IPS-15b (cell line): ENCODE results near the gene MOGAT1.
"Not testable (repeated sequence)": the region's sequence is repeated elsewhere in the genome, so short reads cannot be mapped to it uniquely, and the experiment has no call there.

Experiments
- H3K27me3 ChIP-seq: one replicate; pipeline ENCODE4 v1.6.1; 2013; ENCODE audit warnings: low read length; ENCODE audit not compliant: control insufficient read depth, insufficient read depth
- H3K36me3 ChIP-seq: one replicate; pipeline ENCODE4 v1.6.1; 2013; ENCODE audit warnings: low read length; ENCODE audit not compliant: control insufficient read depth, insufficient read depth
- H3K4me1 ChIP-seq: one replicate; pipeline ENCODE4 v1.6.1; 2013; ENCODE audit warnings: mild to moderate bottlenecking, low read length; ENCODE audit not compliant: control insufficient read depth, insufficient read depth
- H3K4me3 ChIP-seq: one replicate; pipeline ENCODE4 v1.5.1; 2013; ENCODE audit warnings: low read depth, low read length
- H3K9ac ChIP-seq: one replicate; pipeline ENCODE4 v1.6.1; 2013; ENCODE audit warnings: low read depth, mild to moderate bottlenecking, low read length
- H3K9me3 ChIP-seq: one replicate; pipeline ENCODE4 v1.6.1; 2013; ENCODE audit warnings: mild to moderate bottlenecking, low read length; ENCODE audit not compliant: control insufficient read depth, insufficient read depth

The MOGAT1 gene

GRCh38 chr2:222751238-222751637 is 79.8 kb downstream of the MOGAT1 start:
- peaks cover 2% of the 10 kb centered on the region for H3K27me3 ChIP-seq
- H3K36me3 ChIP-seq: no peaks in the 10 kb centered on the region
- H3K4me3 ChIP-seq: no peak overlapping the region
- H3K9ac ChIP-seq: no peak overlapping the region
- no peaks in the 10 kb centered on the region for H3K9me3 ChIP-seq
- H3K4me1 ChIP-seq: peaks cover 8% of the 10 kb centered on the region

DNA sequence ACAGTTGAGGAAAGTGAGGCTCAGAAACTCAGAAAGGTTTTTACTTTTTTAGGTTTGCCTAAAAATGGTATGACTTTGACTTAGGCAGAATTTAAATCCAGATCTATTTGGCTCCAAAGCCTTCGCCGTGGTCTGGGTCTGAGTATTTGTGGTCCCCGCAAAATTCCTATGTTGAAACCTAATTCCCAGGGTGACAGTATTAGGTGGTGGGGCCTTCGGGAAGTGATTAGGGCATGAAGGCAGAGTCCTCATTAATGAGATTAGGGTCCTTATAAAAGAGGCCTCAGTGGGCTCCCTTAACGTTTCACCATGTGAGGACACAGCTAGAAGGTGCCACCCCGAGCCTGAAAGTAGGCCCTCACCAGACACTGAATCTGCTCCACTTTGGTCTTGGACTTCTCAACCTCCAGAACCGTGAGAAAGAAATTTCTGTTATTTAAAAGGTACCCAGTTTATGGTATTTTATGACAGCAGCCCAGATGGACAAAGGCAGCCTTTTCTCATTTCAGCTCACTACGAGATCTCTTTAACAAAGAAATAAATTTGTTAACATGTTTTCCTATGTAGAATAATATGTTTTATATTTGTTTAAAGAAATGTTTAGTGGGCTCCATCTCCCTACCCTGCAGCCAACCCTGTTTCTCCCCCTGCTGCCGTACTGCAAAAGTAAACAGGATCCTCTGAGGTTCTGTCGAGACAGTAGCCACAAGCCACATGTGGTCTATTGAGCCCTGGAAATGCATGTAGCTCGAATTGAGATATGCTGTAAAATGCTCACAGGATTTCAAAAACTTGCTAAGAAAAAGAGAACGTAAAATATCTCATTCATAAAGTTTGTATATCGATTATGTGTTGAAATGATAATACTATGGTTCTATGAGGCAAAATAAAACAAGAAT is 80.6 kb downstream of the MOGAT1 start:
- H3K4me1 ChIP-seq: peaks cover 3% of the 10 kb centered on the region
- no peak overlapping the region for H3K4me3 ChIP-seq
- peaks cover 2% of the 10 kb centered on the region for H3K27me3 ChIP-seq
- H3K36me3 ChIP-seq: no peaks in the 10 kb centered on the region
- H3K9me3 ChIP-seq: no peaks in the 10 kb centered on the region
- H3K9ac ChIP-seq: no peak overlapping the region

GRCh38 chr2:222752746-222753145 is 81.3 kb downstream of the MOGAT1 start:
- no peak overlapping the region for H3K9ac ChIP-seq
- peaks cover under 1% of the 10 kb centered on the region for H3K4me1 ChIP-seq
- H3K36me3 ChIP-seq: no peaks in the 10 kb centered on the region
- no peaks in the 10 kb centered on the region for H3K9me3 ChIP-seq
- peaks cover 2% of the 10 kb centered on the region for H3K27me3 ChIP-seq
- no peak overlapping the region for H3K4me3 ChIP-seq

DNA sequence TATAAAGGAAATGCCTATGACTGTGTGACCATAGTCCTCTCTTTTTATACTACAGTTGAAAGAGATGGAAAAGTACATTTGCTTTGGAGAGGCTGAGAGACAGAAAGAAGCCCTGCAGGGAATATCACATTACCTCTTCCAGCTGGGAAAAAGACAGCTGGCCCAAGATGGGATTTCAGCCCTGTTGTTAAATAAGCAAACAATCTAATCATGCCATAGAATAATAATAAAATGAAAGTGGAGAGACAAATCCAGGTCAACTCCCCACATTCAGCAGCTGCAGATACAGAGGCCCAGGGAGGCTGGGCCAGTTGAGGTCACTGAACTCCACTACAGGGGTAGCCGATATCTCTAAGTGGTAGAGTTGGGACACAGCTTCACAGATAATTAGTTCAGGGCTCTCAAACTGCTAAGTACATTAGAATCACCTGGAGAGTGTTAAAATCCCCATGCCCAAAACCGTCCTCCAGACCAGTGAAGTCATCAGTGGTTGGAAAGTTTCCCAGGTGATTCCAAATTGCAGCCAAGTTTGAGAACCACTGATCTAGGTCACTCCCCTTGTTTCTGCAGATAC is 81.9 kb downstream of the MOGAT1 start:
- no peak overlapping the region for H3K4me3 ChIP-seq
- no peaks in the 10 kb centered on the region for H3K9me3 ChIP-seq
- H3K4me1 ChIP-seq: no peaks in the 10 kb centered on the region
- H3K36me3 ChIP-seq: no peaks in the 10 kb centered on the region
- H3K27me3 ChIP-seq: peaks cover 2% of the 10 kb centered on the region
- H3K9ac ChIP-seq: no peak overlapping the region

- no peak overlapping the region for H3K9ac ChIP-seq
- H3K4me3 ChIP-seq: no peak overlapping the region
- H3K4me1 ChIP-seq: no peaks in the 10 kb centered on the region
- no peaks in the 10 kb centered on the region for H3K9me3 ChIP-seq
- no peaks in the 10 kb centered on the region for H3K36me3 ChIP-seq
- H3K27me3 ChIP-seq: peaks cover 2% of the 10 kb centered on the region
These were observed 83.0 kb downstream of the MOGAT1 start for GRCh38 chr2:222754324-222754930.

DNA sequence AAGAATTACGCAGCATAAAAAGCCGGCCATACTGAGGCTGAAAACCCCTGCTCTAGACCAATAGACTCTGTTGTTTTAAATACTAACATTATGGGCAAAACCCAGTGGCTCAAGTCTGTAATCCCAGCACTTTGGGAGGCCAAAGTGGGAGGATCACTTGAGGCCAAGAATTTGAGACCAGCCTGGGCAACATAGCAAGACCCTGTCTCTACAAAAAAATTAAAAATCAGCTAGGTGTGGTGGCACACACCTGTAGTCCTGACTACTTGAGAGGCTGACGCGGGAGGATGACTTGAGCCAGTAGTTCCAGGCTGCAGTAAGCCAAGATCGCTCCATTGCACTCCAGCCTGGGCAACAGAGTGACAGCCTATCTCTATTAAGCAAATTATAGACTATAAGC is 84.1 kb downstream of the MOGAT1 start:
- H3K36me3 ChIP-seq, H3K4me1 ChIP-seq: not testable (repeated sequence)

DNA sequence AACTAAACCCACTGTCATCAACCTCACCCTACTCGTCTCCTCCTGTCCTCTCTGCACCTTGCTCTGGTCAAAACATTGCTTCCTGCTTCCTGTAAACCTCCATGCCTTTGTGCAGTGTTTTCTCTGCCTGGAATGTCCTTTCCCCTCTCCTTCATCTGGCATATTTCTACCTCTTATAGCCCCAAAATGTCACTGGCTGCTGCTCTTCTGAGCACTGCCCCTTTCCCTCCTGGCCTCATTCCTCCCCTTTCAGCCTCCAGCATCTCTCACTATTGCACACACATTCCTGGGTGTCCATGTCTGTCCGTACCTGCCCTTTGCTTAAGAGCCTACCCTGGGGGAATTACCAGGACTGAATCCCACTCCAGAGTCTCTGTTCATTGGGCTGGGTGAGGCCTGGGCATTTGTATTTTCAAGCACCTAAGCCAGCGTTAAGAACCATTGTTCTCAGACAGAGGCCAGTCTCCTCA is 84.9 kb downstream of the MOGAT1 start:
- H3K27me3 ChIP-seq: peaks cover 2% of the 10 kb centered on the region
- H3K36me3 ChIP-seq: no peaks in the 10 kb centered on the region
- H3K4me3 ChIP-seq: no peak overlapping the region
- H3K9ac ChIP-seq: no peak overlapping the region
- H3K4me1 ChIP-seq: no peaks in the 10 kb centered on the region
- no peaks in the 10 kb centered on the region for H3K9me3 ChIP-seq

More for the DNA sequence above, 84.1 kb downstream of the MOGAT1 start:
- not testable (repeated sequence) for H3K27me3 ChIP-seq, H3K9ac ChIP-seq, H3K4me3 ChIP-seq, H3K9me3 ChIP-seq

DNA sequence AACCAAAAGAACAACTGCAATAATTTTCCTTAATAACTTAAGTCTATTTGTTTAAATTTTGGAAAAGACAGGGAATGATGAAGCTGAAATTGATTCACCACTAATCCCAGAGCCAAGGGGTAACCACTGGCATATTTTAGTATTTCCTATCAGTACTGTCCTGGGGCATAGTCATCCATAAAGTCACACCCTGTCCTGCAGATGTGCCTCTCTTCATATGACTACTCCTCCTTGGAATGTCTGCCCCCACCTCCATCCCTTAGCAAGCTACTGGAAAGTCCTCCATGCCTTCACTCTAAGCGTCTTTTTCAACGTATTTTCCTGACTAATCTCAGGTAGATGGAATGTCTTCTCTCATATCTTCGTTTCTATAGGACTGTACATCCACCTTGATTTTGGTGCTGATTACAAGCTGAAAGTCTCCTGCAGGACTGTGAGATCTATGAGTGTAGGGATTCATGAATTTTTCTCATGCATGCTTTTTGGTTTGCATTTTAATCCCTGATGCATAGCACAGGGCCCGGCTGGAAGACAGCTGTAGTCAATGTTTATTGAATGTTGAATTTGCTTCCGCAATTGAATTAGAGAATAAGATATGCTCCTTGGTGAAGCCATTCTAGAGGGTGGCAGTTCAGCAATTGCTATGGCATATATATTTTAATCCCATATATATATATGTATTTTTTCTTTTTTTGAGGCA is 85.6 kb downstream of the MOGAT1 start:
- Histone ChIP-seq H3K9me3 (no peaks in the 10 kb centered on the region), H3K4me3 (no peak overlapping the region), H3K27me3 (peaks cover 2% of the 10 kb centered on the region), H3K9ac (no peak overlapping the region), H3K36me3 (no peaks in the 10 kb centered on the region), H3K4me1 (no peaks in the 10 kb centered on the region)
